H9 (cell line): ENCODE measurements around the gene AGTPBP1. TPM values are rescaled to one million over a fixed set of nuclear protein-coding genes. Genes with fewer than 3 reads are reported as not detected.

Source experiments
- DNase-seq: peaks from one replicate; pipeline ENCODE4 v3.0.0-alpha.2; 2017
- H2AFZ ChIP-seq: one replicate; pipeline ENCODE4 v1.6.1; 2013; ENCODE audit warnings: mild to moderate bottlenecking, low read length, control low read depth, moderate library complexity
- H2AK5ac ChIP-seq: 2 replicates; pipeline ENCODE4 v1.6.1; 2013; ENCODE audit warnings: low read length, control low read depth, mixed read lengths; ENCODE audit not compliant: insufficient read length
- H2BK120ac ChIP-seq: one replicate; pipeline ENCODE4 v1.6.1; 2013; ENCODE audit warnings: low read depth, mild to moderate bottlenecking, low read length, control low read depth, inconsistent platforms; ENCODE audit not compliant: poor library complexity, severe bottlenecking
- H2BK12ac ChIP-seq: 2 replicates; pipeline ENCODE4 v1.6.1; 2013; ENCODE audit warnings: low read length, control low read depth, mixed read lengths, low read depth; ENCODE audit not compliant: insufficient read length
- H2BK15ac ChIP-seq: 2 replicates; pipeline ENCODE4 v1.6.1; 2013; ENCODE audit warnings: low read depth, low read length, control low read depth
- H2BK20ac ChIP-seq: one replicate; pipeline ENCODE4 v1.6.1; 2013; ENCODE audit warnings: low read depth, mild to moderate bottlenecking, low read length, control low read depth, inconsistent platforms; ENCODE audit not compliant: poor library complexity, severe bottlenecking
- H2BK5ac ChIP-seq: 2 replicates; pipeline ENCODE4 v1.6.1; 2013; ENCODE audit warnings: low read length, control low read depth, mixed read lengths; ENCODE audit not compliant: insufficient read length
- H3K14ac ChIP-seq: 2 replicates; pipeline ENCODE4 v1.6.1; 2013; ENCODE audit warnings: low read length, control low read depth; ENCODE audit not compliant: insufficient read depth
- H3K18ac ChIP-seq: 2 replicates; pipeline ENCODE4 v1.6.1; 2013; ENCODE audit warnings: low read depth, mild to moderate bottlenecking, mixed read lengths, low read length, control low read depth; ENCODE audit not compliant: insufficient read length
- H3K23ac ChIP-seq: 2 replicates; pipeline ENCODE4 v1.6.1; 2013; ENCODE audit warnings: low read length, control low read depth, mixed read lengths, low read depth; ENCODE audit not compliant: insufficient read length
- H3K23me2 ChIP-seq: 2 replicates; pipeline ENCODE4 v1.6.1; 2013; ENCODE audit warnings: low read depth, mild to moderate bottlenecking, mixed read lengths, low read length, control low read depth; ENCODE audit not compliant: insufficient read length, poor library complexity, severe bottlenecking
- H3K27ac ChIP-seq: 2 replicates; pipeline ENCODE4 v1.5.1; 2013; ENCODE audit warnings: low read length, control low read depth, mixed read lengths, low read depth; ENCODE audit not compliant: insufficient read length
- H3K27me3 ChIP-seq: 2 replicates; pipeline ENCODE4 v1.6.1; 2013; ENCODE audit warnings: low read length, control low read depth, inconsistent platforms; ENCODE audit not compliant: insufficient read depth
- H3K4ac ChIP-seq: 2 replicates; pipeline ENCODE4 v1.6.1; 2013; ENCODE audit warnings: low read depth, mild to moderate bottlenecking, control low read depth, inconsistent platforms, low read length, moderate library complexity
- H3K4me1 ChIP-seq: 2 replicates; pipeline ENCODE4 v1.6.1; 2013; ENCODE audit warnings: low read length, control low read depth, inconsistent platforms; ENCODE audit not compliant: insufficient read depth
- H3K4me2 ChIP-seq: 2 replicates; pipeline ENCODE4 v1.6.1; 2013; ENCODE audit warnings: low read length, control low read depth, mixed read lengths; ENCODE audit not compliant: insufficient read length, insufficient read depth
- H3K56ac ChIP-seq: 2 replicates; pipeline ENCODE4 v1.6.1; 2013; ENCODE audit warnings: low read depth, mild to moderate bottlenecking, mixed read lengths, low read length, control low read depth; ENCODE audit not compliant: insufficient read length
- H3K79me1 ChIP-seq: 2 replicates; pipeline ENCODE4 v1.6.1; 2013; ENCODE audit warnings: low read depth, mild to moderate bottlenecking, moderate library complexity, low read length, control low read depth, inconsistent platforms; ENCODE audit not compliant: insufficient read depth, poor library complexity, severe bottlenecking
- H3K79me2 ChIP-seq: 2 replicates; pipeline ENCODE4 v1.6.1; 2013; ENCODE audit warnings: low read length, control low read depth, inconsistent platforms; ENCODE audit not compliant: insufficient read depth
- H3K9ac ChIP-seq: 2 replicates; pipeline ENCODE4 v1.6.1; 2013; ENCODE audit warnings: low read length, control low read depth, mixed read lengths; ENCODE audit not compliant: insufficient read length; ENCODE audit errors: extremely low read depth
- H3K9me3 ChIP-seq: one replicate; pipeline ENCODE4 v1.6.1; 2013; ENCODE audit warnings: low read depth, low read length, inconsistent platforms; ENCODE audit not compliant: control insufficient read depth
- H3T11ph ChIP-seq: one replicate; pipeline ENCODE4 v1.6.1; 2013; ENCODE audit warnings: mild to moderate bottlenecking, low read length, control low read depth, inconsistent platforms
- H4K20me1 ChIP-seq: one replicate; pipeline ENCODE4 v1.6.1; 2013; ENCODE audit not compliant: control insufficient read depth, insufficient read length, insufficient read depth
- H4K5ac ChIP-seq: 2 replicates; pipeline ENCODE4 v1.6.1; 2013; ENCODE audit warnings: low read depth, mild to moderate bottlenecking, mixed read lengths, low read length, control low read depth; ENCODE audit not compliant: insufficient read length
- H4K8ac ChIP-seq: replicated peaks from 2 replicates; pipeline ENCODE4 v1.6.1; 2013; ENCODE audit warnings: low read length, control low read depth, mixed read lengths, low read depth; ENCODE audit not compliant: insufficient read length
- H4K91ac ChIP-seq: 2 replicates; pipeline ENCODE4 v1.6.1; 2013; ENCODE audit warnings: low read depth, mild to moderate bottlenecking, moderate library complexity, mixed read lengths, low read length, control low read depth; ENCODE audit not compliant: insufficient read length
- H3K27ac Mint-ChIP-seq, 3 experiments: 2 replicates in 2 of 3; 3 replicates in 1 of 3; pipeline ENCODE4 v1.8.0; 2020 to 2021; ENCODE audit warnings: mixed read lengths in 3 of 3, mild to moderate bottlenecking in 1 of 3, moderate library complexity in 1 of 3
- H3K27me3 Mint-ChIP-seq: 2 replicates; pipeline ENCODE4 v1.8.0; 2021; ENCODE audit warnings: low read depth, mild to moderate bottlenecking, moderate library complexity, mixed read lengths
- H3K36me3 Mint-ChIP-seq, 3 experiments: 2 replicates in 2 of 3; 3 replicates in 1 of 3; pipeline ENCODE4 v1.8.0; 2020 to 2021; ENCODE audit warnings: low read depth in 3 of 3, mixed read lengths in 3 of 3; ENCODE audit not compliant: insufficient read depth in 1 of 3
- H3K4me1 Mint-ChIP-seq, 2 experiments: 2 replicates each; pipeline ENCODE4 v1.8.0; 2020; ENCODE audit warnings: mixed read lengths in 2 of 2
- H3K4me3 Mint-ChIP-seq, 2 experiments: 2 replicates in 1 of 2; 3 replicates in 1 of 2; pipeline ENCODE4 v1.8.0; 2020 to 2021; ENCODE audit warnings: mild to moderate bottlenecking in 2 of 2, mixed read lengths in 2 of 2, moderate library complexity in 1 of 2
- H3K9me3 Mint-ChIP-seq, 2 experiments: 2 replicates in 1 of 2; 3 replicates in 1 of 2; pipeline ENCODE4 v1.8.0; 2020; ENCODE audit warnings: mild to moderate bottlenecking in 2 of 2, mixed read lengths in 2 of 2, moderate library complexity in 1 of 2
- CTCF ChIP-seq: fragments of 200-600 bp; sonication (generic); conservative IDR thresholded peaks from 3 replicates; pipeline ENCODE4 v1.8.0; 2021; ENCODE audit warnings: antibody characterized with exemption, mild to moderate bottlenecking
- total RNA-seq: library from RNA; stranded (reverse); gene quantifications from 2 replicates; pipeline ENCODE4 v1.2.1, GENCODE V29; 2021

Gene AGTPBP1
- total RNA-seq, 1 experiment from 2014 or later = 53.1 TPM

- Histone ChIP-seq H4K91ac (no peak overlapping the region), H3K4ac (no peak overlapping the region), H3K14ac (no peak overlapping the region), H3K4me2 (no peak overlapping the region), H3K79me2 (no peaks in the 10 kb centered on the region; the same call in 1 of the 2 replicates), H4K20me1 (no peaks in the 10 kb centered on the region), H3K9ac (no peak overlapping the region), H2AK5ac (no peak overlapping the region), H2BK12ac (no peak overlapping the region), H4K5ac (no peak overlapping the region), H3K4me1 (no peaks in the 10 kb centered on the region), H2BK20ac (no peak overlapping the region), H3K56ac (no peak overlapping the region), H2AFZ (no peak overlapping the region), H2BK15ac (no peak overlapping the region), H3K23ac (no peak overlapping the region), H3K27ac (no peak overlapping the region), H2BK5ac (no peak overlapping the region), H4K8ac (no peak overlapping the region), H2BK120ac (no peak overlapping the region), H3K23me2 (no peaks in the 10 kb centered on the region), H3T11ph (no peak overlapping the region), H3K9me3 (no peaks in the 10 kb centered on the region), H3K79me1 (peaks cover 4% of the 10 kb centered on the region), H3K18ac (no peak overlapping the region), H3K27me3 (no peaks in the 10 kb centered on the region)
- H3K36me3 Mint-ChIP-seq = peaks cover 2 to 4% (median 2%) of the 10 kb centered on the region in 3 experiments; a peak in 2 of 7 replicates
- no peaks in the 10 kb centered on the region for H3K9me3 Mint-ChIP-seq
- no peak overlapping the region for H3K27ac Mint-ChIP-seq
- H3K4me1 Mint-ChIP-seq = no peaks in the 10 kb centered on the region
- no peak overlapping the region for H3K4me3 Mint-ChIP-seq
- no peaks in the 10 kb centered on the region for H3K27me3 Mint-ChIP-seq
- TF ChIP-seq CTCF = no peak
- DNase-seq = no peak
Measured at GRCh38 chr9:85702726-85703289, 38.9 kb downstream of the AGTPBP1 start.
